ENCODE results near the gene DNMT3B. TPM values are rescaled to one million over a fixed set of nuclear protein-coding genes. Genes with fewer than 3 reads are reported as not detected.

Gene DNMT3B
- total and polyA plus RNA-seq, 2 experiments from 2014 or later, result 711 to 2,222 TPM

DNA sequence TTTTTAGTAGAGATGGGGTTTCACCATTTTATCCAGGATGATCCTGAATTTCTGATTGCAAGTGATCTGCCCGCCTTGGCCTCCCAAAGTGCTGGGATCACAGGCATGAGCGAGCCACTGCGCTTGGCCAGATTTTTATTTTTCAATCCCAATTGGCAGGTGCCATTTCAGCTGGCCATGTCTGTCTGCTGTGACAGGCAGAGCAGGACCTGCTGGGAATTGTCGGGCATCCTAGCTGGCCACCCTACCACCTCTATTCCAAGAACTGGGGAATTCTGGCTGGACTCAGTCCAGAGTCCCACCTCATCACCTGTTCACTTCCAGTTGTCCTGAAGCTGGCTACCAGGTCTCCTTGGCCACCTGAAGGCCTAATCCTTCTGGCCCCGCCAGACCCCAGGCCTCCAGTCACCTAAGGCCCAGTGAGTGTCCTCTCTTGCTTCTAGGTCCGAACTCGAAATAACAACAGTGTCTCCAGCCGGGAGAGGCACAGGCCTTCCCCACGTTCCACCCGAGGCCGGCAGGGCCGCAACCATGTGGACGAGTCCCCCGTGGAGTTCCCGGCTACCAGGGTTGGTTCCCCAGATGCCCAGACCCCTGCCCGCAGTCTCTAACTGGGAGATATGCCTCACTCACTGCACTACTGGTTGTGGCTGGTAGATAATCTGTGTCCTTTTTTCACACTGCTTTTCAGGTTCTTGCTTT lies 24.0 kb downstream of the DNMT3B start:
- no peak overlapping the region for H3K4me3 ChIP-seq
- H4K20me1 ChIP-seq (replicated peaks; ENCODE audit: insufficient read depth), result peaks cover 98% of the 10 kb centered on the region
- peaks cover 50% of the 10 kb centered on the region for H3K4me1 ChIP-seq (ENCODE audit: insufficient read depth)
- H3K27me3 ChIP-seq (ENCODE audit: insufficient read depth), result no peaks in the 10 kb centered on the region
- Mint-ChIP-seq H3K27me3 (ENCODE audit: insufficient read depth, low read depth, poor library complexity) (peaks cover 55% of the 10 kb centered on the region), H3K4me1 (peaks cover 47% of the 10 kb centered on the region), H3K4me3 (no peak overlapping the region), H3K27ac (peak overlapping the region; percentile 52), H3K36me3 (ENCODE audit: low read depth) (peaks cover 100% of the 10 kb centered on the region), H3K9me3 (no peaks in the 10 kb centered on the region; the same call in 2 of the 3 replicates)
- peaks cover 98% of the 10 kb centered on the region for H3F3A ChIP-seq (replicated peaks; ENCODE audit: low read depth)
- TF ChIP-seq, protein P1, sequence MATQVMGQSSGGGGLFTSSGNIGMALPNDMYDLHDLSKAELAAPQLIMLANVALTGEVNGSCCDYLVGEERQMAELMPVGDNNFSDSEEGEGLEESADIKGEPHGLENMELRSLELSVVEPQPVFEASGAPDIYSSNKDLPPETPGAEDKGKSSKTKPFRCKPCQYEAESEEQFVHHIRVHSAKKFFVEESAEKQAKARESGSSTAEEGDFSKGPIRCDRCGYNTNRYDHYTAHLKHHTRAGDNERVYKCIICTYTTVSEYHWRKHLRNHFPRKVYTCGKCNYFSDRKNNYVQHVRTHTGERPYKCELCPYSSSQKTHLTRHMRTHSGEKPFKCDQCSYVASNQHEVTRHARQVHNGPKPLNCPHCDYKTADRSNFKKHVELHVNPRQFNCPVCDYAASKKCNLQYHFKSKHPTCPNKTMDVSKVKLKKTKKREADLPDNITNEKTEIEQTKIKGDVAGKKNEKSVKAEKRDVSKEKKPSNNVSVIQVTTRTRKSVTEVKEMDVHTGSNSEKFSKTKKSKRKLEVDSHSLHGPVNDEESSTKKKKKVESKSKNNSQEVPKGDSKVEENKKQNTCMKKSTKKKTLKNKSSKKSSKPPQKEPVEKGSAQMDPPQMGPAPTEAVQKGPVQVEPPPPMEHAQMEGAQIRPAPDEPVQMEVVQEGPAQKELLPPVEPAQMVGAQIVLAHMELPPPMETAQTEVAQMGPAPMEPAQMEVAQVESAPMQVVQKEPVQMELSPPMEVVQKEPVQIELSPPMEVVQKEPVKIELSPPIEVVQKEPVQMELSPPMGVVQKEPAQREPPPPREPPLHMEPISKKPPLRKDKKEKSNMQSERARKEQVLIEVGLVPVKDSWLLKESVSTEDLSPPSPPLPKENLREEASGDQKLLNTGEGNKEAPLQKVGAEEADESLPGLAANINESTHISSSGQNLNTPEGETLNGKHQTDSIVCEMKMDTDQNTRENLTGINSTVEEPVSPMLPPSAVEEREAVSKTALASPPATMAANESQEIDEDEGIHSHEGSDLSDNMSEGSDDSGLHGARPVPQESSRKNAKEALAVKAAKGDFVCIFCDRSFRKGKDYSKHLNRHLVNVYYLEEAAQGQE (IDR thresholded peaks at IDR 0.05; ENCODE audit: unreplicated experiment), result no peak
- TF ChIP-seq POLR2AphosphoS5 (IDR thresholded peaks at IDR 0.05; ENCODE audit: low read depth), result peak; percentile 35
- TF ChIP-seq, protein P2, sequence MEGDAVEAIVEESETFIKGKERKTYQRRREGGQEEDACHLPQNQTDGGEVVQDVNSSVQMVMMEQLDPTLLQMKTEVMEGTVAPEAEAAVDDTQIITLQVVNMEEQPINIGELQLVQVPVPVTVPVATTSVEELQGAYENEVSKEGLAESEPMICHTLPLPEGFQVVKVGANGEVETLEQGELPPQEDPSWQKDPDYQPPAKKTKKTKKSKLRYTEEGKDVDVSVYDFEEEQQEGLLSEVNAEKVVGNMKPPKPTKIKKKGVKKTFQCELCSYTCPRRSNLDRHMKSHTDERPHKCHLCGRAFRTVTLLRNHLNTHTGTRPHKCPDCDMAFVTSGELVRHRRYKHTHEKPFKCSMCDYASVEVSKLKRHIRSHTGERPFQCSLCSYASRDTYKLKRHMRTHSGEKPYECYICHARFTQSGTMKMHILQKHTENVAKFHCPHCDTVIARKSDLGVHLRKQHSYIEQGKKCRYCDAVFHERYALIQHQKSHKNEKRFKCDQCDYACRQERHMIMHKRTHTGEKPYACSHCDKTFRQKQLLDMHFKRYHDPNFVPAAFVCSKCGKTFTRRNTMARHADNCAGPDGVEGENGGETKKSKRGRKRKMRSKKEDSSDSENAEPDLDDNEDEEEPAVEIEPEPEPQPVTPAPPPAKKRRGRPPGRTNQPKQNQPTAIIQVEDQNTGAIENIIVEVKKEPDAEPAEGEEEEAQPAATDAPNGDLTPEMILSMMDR (conservative IDR thresholded peaks at IDR 0.05; ENCODE audit: low read depth in 2 of 2), result no peak
- DNase-seq (ENCODE audit: low spot score) (no peak), ATAC-seq (no peak)
- H3K27ac ChIP-seq (ENCODE audit: low read depth), result peak overlapping the region; percentile 88
- peaks cover 98% of the 10 kb centered on the region for H3K79me2 ChIP-seq (replicated peaks; ENCODE audit: insufficient read depth)
- no peak overlapping the region for H3K4me2 ChIP-seq
- no peak overlapping the region for H2AFZ ChIP-seq
- no peaks in the 10 kb centered on the region for H3K9me2 ChIP-seq (ENCODE audit: insufficient read depth)
- H3K36me3 ChIP-seq (ENCODE audit: insufficient read depth), result peaks cover 97% of the 10 kb centered on the region

DNA sequence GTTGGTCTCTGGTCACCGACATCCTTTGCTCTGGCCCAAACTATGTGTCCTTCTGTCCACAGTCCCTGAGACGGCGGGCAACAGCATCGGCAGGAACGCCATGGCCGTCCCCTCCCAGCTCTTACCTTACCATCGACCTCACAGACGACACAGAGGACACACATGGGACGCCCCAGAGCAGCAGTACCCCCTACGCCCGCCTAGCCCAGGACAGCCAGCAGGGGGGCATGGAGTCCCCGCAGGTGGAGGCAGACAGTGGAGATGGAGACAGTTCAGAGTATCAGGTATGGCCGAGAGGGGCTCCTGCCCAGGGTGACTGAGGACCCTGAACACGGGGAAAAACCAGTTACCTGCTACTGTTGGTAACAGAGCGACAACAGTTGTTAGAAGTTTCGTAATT lies 25.0 kb downstream of the DNMT3B start:
- ATAC-seq (peak; percentile 6), DNase-seq (ENCODE audit: low spot score) (no peak)
- H3K79me2 ChIP-seq (replicated peaks; ENCODE audit: insufficient read depth), result peaks cover 98% of the 10 kb centered on the region
- Mint-ChIP-seq H3K9me3 (no peaks in the 10 kb centered on the region; the same call in 2 of the 3 replicates), H3K27ac (peak overlapping the region; percentile 81), H3K27me3 (ENCODE audit: insufficient read depth, low read depth, poor library complexity) (peaks cover 61% of the 10 kb centered on the region), H3K36me3 (ENCODE audit: low read depth) (peaks cover 100% of the 10 kb centered on the region), H3K4me3 (no peak overlapping the region; the same call in 2 of the 3 replicates), H3K4me1 (peaks cover 51% of the 10 kb centered on the region)
- H2AFZ ChIP-seq, result no peak overlapping the region
- no peaks in the 10 kb centered on the region for H3K9me2 ChIP-seq (ENCODE audit: insufficient read depth)
- H3K4me1 ChIP-seq (ENCODE audit: insufficient read depth), result peaks cover 54% of the 10 kb centered on the region
- no peak overlapping the region for H3K4me2 ChIP-seq
- H3F3A ChIP-seq (replicated peaks; ENCODE audit: low read depth), result peaks cover 98% of the 10 kb centered on the region
- peaks cover 97% of the 10 kb centered on the region for H3K36me3 ChIP-seq (ENCODE audit: insufficient read depth)
- no peak for TF ChIP-seq EZH2 (IDR thresholded peaks at IDR 0.05; ENCODE audit: low read depth, unreplicated experiment)
- TF ChIP-seq, protein P1 (IDR thresholded peaks at IDR 0.05; ENCODE audit: unreplicated experiment), result no peak
- peak; percentile 64 for TF ChIP-seq POLR2AphosphoS5 (IDR thresholded peaks at IDR 0.05; ENCODE audit: low read depth)
- no peak for TF ChIP-seq JUNB (IDR thresholded peaks at IDR 0.05; ENCODE audit: unreplicated experiment)
- TF ChIP-seq NANOG (IDR thresholded peaks at IDR 0.05; ENCODE audit: borderline replicate concordance), result no peak
- TF ChIP-seq, protein P3, sequence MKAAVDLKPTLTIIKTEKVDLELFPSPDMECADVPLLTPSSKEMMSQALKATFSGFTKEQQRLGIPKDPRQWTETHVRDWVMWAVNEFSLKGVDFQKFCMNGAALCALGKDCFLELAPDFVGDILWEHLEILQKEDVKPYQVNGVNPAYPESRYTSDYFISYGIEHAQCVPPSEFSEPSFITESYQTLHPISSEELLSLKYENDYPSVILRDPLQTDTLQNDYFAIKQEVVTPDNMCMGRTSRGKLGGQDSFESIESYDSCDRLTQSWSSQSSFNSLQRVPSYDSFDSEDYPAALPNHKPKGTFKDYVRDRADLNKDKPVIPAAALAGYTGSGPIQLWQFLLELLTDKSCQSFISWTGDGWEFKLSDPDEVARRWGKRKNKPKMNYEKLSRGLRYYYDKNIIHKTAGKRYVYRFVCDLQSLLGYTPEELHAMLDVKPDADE (IDR thresholded peaks at IDR 0.05), result no peak
- no peak overlapping the region for H3K4me3 ChIP-seq
- peak overlapping the region; percentile 88 for H3K27ac ChIP-seq (ENCODE audit: low read depth)
- no peaks in the 10 kb centered on the region for H3K27me3 ChIP-seq (ENCODE audit: insufficient read depth)
- H4K20me1 ChIP-seq (replicated peaks; ENCODE audit: insufficient read depth), result peaks cover 98% of the 10 kb centered on the region

Measured in GM23338 (cell line).